HG02763 (cell line): ENCODE data around the gene TOP3A.
A peak's percentile ranks its signal among the peaks of the same experiment; 100 is the strongest.
"Not testable (repeated sequence)": the region's sequence is repeated elsewhere in the genome, so short reads cannot be mapped to it uniquely, and the experiment has no call there.

Experiments
- ATAC-seq: cut with Tn5 transposase; IDR thresholded peaks from one replicate; pipeline ENCODE4 v1.9.1; 2021; ENCODE audit warnings: mild to moderate bottlenecking, moderate library complexity; ENCODE audit not compliant: unreplicated experiment

The TOP3A gene

GRCh38 chr17:18314731-18315561 is at the start of gene TOP3A, which contains the start of gene SMCR8:
Gene TOP3A (minus strand): TSS chr17:18314994. CDS start chr17:18314778, 216 bp downstream.
Gene SMCR8 (plus strand): TSS chr17:18315293. CDS start chr17:18315790, 497 bp downstream.
- peak; percentile 82 for ATAC-seq

GRCh38 chr17:18364166-18364565 is 49.4 kb upstream of the TOP3A start:
- ATAC-seq: no peak

- peak; percentile 99 for ATAC-seq
Measured at GRCh38 chr17:18363101-18364049, 48.6 kb upstream of the TOP3A start, which contains the start of gene SHMT1. Gene SHMT1 (minus strand): TSS chr17:18363550. CDS start chr17:18355981, 7,569 bp downstream.

GRCh38 chr17:18362698-18363100 is 47.9 kb upstream of the TOP3A start:
- ATAC-seq: no peak

- ATAC-seq: no peak
Measured at GRCh38 chr17:18361837-18362697, 47.3 kb upstream of the TOP3A start.

GRCh38 chr17:18360518-18360917 is 45.7 kb upstream of the TOP3A start:
- ATAC-seq: no peak

GRCh38 chr17:18356624-18357023 is 41.8 kb upstream of the TOP3A start:
- ATAC-seq: no peak

GRCh38 chr17:18353541-18353940 is 38.7 kb upstream of the TOP3A start:
- ATAC-seq: no peak

GRCh38 chr17:18344021-18344420 is 29.2 kb upstream of the TOP3A start:
- ATAC-seq: no peak

- no peak for ATAC-seq
Measured at GRCh38 chr17:18339933-18340332, 25.1 kb upstream of the TOP3A start.

GRCh38 chr17:18338158-18338557 is 23.4 kb upstream of the TOP3A start:
- ATAC-seq: not testable (repeated sequence)

GRCh38 chr17:18332909-18333489 is 18.2 kb upstream of the TOP3A start:
- ATAC-seq: no peak

- ATAC-seq: no peak
Measured at GRCh38 chr17:18331879-18332278, 17.1 kb upstream of the TOP3A start.

GRCh38 chr17:18328643-18329204 is 13.9 kb upstream of the TOP3A start:
- no peak for ATAC-seq

- ATAC-seq: no peak
Measured at GRCh38 chr17:18327556-18327955, 12.8 kb upstream of the TOP3A start.

GRCh38 chr17:18327093-18327492 is 12.3 kb upstream of the TOP3A start:
- no peak for ATAC-seq

GRCh38 chr17:18326572-18326971 is 11.8 kb upstream of the TOP3A start:
- ATAC-seq: no peak

GRCh38 chr17:18326039-18326438 is 11.2 kb upstream of the TOP3A start:
- no peak for ATAC-seq

GRCh38 chr17:18324140-18325050 is 9.6 kb upstream of the TOP3A start:
- no peak for ATAC-seq
